Activated CD4-positive, alpha-beta memory T cell treated with anti-CD3 and anti-CD28 coated beads for 36 hours (primary cell): ENCODE measurements around the gene FGD3. TPM values are rescaled to one million over a fixed set of nuclear protein-coding genes. Genes with fewer than 3 reads are reported as not detected.

Experiments used
- CTCF ChIA-PET: fragments of 350-600 bp; sonication (Branson Sonifier 250); formaldehyde crosslinking; loops from one replicate; lab custom pipeline; 2021; ENCODE audit warnings: antibody characterized with exemption, inconsistent platforms; lab: Charles Lee
- POLR2A ChIA-PET: fragments of 350-600 bp; sonication (Branson Sonifier 250); formaldehyde crosslinking; loops from one replicate; lab custom pipeline; 2021; ENCODE audit warnings: antibody characterized with exemption; lab: Charles Lee
- DNase-seq: peaks from one replicate; pipeline ENCODE4 v3.0.0-alpha.2; 2020
- H3K27ac Mint-ChIP-seq: one replicate; pipeline ENCODE4 v1.8.0; 2021; ENCODE audit warnings: mixed read lengths
- H3K27me3 Mint-ChIP-seq: one replicate; pipeline ENCODE4 v1.8.0; 2021; ENCODE audit warnings: mixed read lengths
- H3K36me3 Mint-ChIP-seq: one replicate; pipeline ENCODE4 v1.8.0; 2021; ENCODE audit warnings: mixed read lengths
- H3K4me1 Mint-ChIP-seq: one replicate; pipeline ENCODE4 v1.8.0; 2021; ENCODE audit warnings: low read depth, mixed read lengths
- H3K4me3 Mint-ChIP-seq: one replicate; pipeline ENCODE4 v1.8.0; 2021; ENCODE audit warnings: mild to moderate bottlenecking, mixed read lengths
- H3K9me3 Mint-ChIP-seq: one replicate; pipeline ENCODE4 v1.8.0; 2021; ENCODE audit warnings: mixed read lengths
- intact Hi-C: fragments of 100-400 bp; cut with micrococcal nuclease; formaldehyde crosslinking; loops from one replicate; pipeline ENCODE4 v1.15.1; 2023
- total RNA-seq, 2 experiments: library from RNA; stranded (reverse); gene quantifications; one replicate each; pipeline ENCODE4 v1.2.3, GENCODE V29; 2021

Gene FGD3
- total RNA-seq, 2 experiments from 2014 or later: 41.3 to 47.7 TPM

DNA sequence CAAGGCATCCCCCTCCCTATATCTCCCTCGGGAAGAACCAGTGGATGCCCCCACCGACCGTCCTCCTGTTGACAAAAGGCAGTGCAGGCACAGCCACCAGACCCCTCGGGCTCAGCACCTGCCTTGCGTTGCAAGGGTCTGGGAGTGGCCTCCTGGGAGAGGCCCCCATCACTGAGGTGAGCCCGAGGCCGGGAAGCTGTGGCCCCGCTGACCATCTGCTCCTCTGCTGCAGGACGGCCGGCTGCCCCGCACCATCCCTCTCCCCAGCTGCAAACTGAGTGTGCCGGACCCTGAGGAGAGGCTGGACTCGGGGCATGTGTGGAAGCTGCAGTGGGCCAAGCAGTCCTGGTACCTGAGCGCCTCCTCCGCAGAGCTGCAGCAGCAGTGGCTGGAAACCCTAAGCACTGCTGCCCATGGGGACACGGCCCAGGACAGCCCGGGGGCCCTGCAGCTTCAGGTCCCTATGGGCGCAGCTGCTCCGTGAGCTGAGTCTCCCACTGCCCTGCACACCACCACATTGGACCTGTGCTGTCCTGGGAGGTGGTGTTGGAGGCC lies 87.9 kb downstream of the FGD3 start:
- no peak for DNase-seq
- Mint-ChIP-seq H3K9me3 (no peaks in the 10 kb centered on the region), H3K27ac (peak overlapping the region; percentile 23), H3K4me3 (no peak overlapping the region), H3K4me1 (peaks cover 42% of the 10 kb centered on the region), H3K36me3 (peaks cover 21% of the 10 kb centered on the region), H3K27me3 (no peaks in the 10 kb centered on the region)
- intact Hi-C loops: no loop called here
- POLR2A ChIA-PET: no interaction called here
- CTCF ChIA-PET: no interaction called here

DNA sequence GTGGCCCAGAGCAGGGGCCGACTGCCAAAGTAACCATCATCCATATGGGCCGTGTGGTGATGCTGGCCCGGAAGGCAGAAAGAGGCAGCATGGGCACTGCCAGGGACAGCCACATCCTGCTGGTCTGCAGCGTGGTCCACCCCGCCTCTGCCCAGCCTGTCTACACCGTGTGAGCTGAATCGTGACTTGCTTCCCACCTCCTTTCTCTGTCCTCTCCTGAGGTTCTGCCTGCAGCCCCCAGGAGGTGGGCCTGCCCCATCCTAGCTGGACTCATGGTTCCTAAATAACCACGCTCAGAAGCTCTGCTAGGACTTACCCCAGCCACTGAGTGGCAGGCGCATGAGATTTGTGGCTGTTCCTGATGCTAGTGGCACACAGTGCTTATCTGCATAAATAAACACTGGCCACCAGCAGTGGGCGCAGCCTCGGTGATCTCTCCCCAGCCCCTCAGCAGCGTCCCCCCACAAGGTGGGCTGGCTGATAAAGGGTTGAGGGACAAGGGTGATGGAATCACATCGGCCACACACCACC lies 88.6 kb downstream of the FGD3 start:
- intact Hi-C loops: no loop called here
- Mint-ChIP-seq H3K9me3 (no peaks in the 10 kb centered on the region), H3K4me1 (peaks cover 42% of the 10 kb centered on the region), H3K27ac (peak overlapping the region; percentile 23), H3K27me3 (no peaks in the 10 kb centered on the region), H3K4me3 (no peak overlapping the region), H3K36me3 (peaks cover 17% of the 10 kb centered on the region)
- CTCF ChIA-PET: no interaction called here
- no peak for DNase-seq
- POLR2A ChIA-PET: no interaction called here

DNA sequence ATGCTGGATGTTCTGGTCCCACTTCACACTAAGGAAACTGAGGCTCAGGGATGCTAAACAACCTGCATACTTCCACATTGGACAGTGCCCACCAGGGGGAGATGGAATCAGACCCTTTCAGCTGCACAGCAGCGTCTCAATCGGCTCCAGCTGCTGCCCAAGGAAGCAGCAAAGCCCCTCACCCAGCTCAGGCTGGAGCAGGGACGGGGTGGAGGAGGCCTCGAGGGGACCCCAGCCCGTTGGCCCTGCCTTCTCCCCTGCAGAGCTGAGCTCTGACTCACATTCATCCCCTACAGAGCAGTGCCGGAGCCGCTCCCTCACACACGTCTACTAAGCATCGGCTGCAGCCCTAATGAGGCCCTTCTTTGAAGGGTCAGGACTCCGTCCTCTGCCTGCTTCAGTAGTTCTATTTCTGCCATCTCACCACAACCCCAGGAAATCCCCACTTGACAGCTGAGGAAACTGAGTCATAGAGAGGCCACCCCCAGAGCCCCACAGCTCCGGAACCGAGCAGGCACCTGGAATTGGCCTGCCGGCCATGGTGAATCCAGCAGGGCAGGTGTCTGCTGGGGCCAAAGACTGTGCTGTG lies 89.7 kb downstream of the FGD3 start:
- ChIA-PET POLR2A (no interaction called here), CTCF (interaction anchor here (0.7 kb wide), 1 partner anchor 14 kb away, joined by 3 read pairs; no protein-coding TSS in a partner anchor)
- Mint-ChIP-seq H3K9me3 (no peaks in the 10 kb centered on the region), H3K27me3 (no peaks in the 10 kb centered on the region), H3K27ac (peak overlapping the region; percentile 69), H3K4me1 (peaks cover 42% of the 10 kb centered on the region), H3K4me3 (no peak overlapping the region), H3K36me3 (peaks cover 9% of the 10 kb centered on the region)
- no peak for DNase-seq
- intact Hi-C loops: no loop called here

DNA sequence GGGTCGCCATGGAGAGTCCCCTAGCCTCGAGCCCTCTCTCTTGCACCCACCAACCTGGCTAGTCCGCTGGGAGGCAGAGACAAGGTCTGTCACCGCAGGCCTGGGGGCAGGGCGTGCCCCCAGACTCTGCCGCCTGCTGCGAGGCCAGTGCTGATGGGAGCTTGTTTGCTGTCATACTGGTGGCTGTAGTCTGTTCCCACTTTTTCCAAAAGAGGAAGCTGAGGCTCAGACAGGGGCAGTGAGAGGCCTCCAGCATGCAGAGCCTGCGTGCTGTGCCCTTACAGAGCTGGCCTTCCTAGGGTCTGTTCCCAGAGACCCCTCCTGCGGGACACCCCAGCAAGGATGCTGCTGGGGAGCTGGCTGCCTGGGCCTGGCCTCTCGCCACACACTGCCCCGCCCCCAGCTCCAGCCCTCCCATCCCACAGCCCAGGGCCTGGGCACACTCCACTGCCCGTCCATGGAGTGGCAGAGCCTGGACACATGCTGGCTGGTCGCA lies 90.2 kb downstream of the FGD3 start:
- DNase-seq: no peak
- Mint-ChIP-seq H3K36me3 (peaks cover 5% of the 10 kb centered on the region), H3K9me3 (no peaks in the 10 kb centered on the region), H3K27me3 (no peaks in the 10 kb centered on the region), H3K4me3 (no peak overlapping the region), H3K4me1 (peaks cover 40% of the 10 kb centered on the region), H3K27ac (peak overlapping the region; percentile 8)
- ChIA-PET CTCF (interaction anchor here (0.7 kb wide), 1 partner anchor 13 kb away, joined by 3 read pairs; no protein-coding TSS in a partner anchor), POLR2A (interaction anchor here (0.7 kb wide), 1 partner anchor 80 kb away, joined by 3 read pairs; no protein-coding TSS in a partner anchor)
- intact Hi-C loops: no loop called here

DNA sequence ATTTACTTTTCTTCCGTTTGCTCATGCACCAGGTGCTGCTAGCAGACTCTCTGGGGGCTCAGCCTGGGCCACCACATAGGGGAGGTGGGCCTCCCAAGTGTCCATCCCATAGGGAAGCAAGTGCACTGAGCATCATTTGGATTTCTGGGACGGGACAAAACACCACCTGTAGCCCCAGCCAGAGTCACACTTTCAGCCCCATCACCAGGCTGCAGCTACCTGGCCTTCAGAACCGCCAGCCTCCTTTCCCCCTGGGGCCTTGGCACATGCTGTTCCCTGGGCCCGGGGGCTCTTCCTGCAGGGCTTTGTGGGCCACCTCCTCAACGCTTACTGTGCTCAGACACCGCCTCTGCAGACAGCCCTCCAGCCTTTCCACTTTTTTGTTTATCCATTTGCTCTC lies 91.6 kb downstream of the FGD3 start:
- Mint-ChIP-seq H3K4me3 (no peak overlapping the region), H3K27ac (peak overlapping the region; percentile 42), H3K4me1 (peaks cover 47% of the 10 kb centered on the region), H3K36me3 (peaks cover 2% of the 10 kb centered on the region), H3K27me3 (no peaks in the 10 kb centered on the region), H3K9me3 (no peaks in the 10 kb centered on the region)
- no peak for DNase-seq
- POLR2A ChIA-PET: no interaction called here
- intact Hi-C loops: no loop called here
- CTCF ChIA-PET: no interaction called here

DNA sequence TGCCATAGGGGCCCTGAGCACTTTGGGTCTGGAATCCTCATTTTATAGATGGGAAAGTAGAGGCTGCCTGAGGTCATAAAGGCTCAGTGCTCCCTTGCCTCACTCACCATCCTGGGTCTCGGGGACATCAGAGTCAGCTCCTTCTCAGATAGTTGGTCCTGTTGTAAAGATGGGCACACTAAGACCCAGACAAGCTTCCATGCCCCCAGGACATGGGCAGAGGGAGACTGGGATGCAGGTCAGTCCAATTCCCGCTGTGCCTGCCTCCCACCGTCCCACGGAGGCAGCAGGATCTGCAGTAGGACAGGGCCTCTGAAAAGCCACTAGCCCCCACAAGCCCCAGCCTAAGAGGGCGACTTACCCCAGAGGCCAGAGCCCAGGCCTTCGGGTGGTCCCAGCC lies 92.1 kb downstream of the FGD3 start:
- DNase-seq: no peak

DNA sequence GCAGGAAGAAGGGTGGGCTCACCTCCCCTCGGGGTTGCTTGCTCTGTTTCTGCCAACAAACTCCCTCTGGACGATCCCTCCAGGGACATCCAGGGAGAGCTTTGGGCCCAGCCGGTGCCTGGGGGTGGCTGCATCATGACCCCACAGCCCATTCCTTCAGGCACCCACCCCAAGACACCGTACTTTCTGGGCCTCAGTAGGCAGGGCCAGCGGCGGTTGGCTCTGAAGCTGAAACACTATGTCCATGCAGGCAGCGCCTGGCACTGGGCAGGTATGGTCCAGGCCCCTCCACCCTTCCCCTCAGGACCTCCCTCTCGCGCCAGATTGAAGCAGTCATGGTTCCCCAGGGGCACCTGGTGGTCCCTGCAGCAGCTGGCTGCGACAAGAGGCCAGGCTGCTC lies 92.7 kb downstream of the FGD3 start:
- Mint-ChIP-seq H3K4me1 (peaks cover 48% of the 10 kb centered on the region), H3K27me3 (no peaks in the 10 kb centered on the region), H3K27ac (no peak overlapping the region), H3K9me3 (no peaks in the 10 kb centered on the region), H3K4me3 (no peak overlapping the region), H3K36me3 (peaks cover 2% of the 10 kb centered on the region)
- DNase-seq: no peak
- ChIA-PET CTCF (interaction anchor here (0.9 kb wide), 1 partner anchor 37 kb away, joined by 3 read pairs; no protein-coding TSS in a partner anchor), POLR2A (no interaction called here)
- intact Hi-C loops: no loop called here

More for the DNA sequence above, 92.1 kb downstream of the FGD3 start:
- H3K27ac Mint-ChIP-seq: no peak overlapping the region
- POLR2A ChIA-PET: no interaction called here
- CTCF ChIA-PET: interaction anchor here (0.9 kb wide), 1 partner anchor 36 kb away, joined by 3 read pairs; no protein-coding TSS in a partner anchor
- H3K36me3 Mint-ChIP-seq: peaks cover 2% of the 10 kb centered on the region
- H3K9me3 Mint-ChIP-seq: no peaks in the 10 kb centered on the region
- H3K4me1 Mint-ChIP-seq: peaks cover 48% of the 10 kb centered on the region
- no peak overlapping the region for H3K4me3 Mint-ChIP-seq
- H3K27me3 Mint-ChIP-seq: no peaks in the 10 kb centered on the region
- intact Hi-C loops: no loop called here

DNA sequence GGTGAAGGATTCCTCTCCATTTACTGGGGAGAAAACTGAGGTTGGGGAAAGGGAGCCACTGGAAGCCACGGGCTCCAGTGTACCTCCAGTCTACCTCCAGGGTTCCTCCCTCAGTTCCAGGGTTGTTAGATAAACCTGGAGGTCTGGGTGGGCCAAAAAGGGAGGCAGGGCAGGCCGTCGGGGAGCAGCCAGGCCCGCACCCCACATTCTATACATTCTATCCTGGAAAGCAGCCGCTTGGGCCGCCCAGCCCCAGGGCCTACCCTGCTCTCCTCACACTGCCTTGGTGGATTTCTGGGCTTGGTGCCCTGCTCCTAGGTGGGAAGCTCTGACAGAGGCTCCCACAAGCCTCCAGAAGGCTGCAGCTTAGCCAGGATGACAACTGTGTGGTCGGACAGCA lies 93.1 kb downstream of the FGD3 start:
- Mint-ChIP-seq H3K36me3 (peaks cover 2% of the 10 kb centered on the region), H3K27ac (no peak overlapping the region), H3K27me3 (no peaks in the 10 kb centered on the region), H3K9me3 (no peaks in the 10 kb centered on the region), H3K4me1 (peaks cover 48% of the 10 kb centered on the region), H3K4me3 (no peak overlapping the region)
- ChIA-PET POLR2A (no interaction called here), CTCF (interaction anchor here (0.9 to 1.3 kb wide), 2 partner anchors 14 to 37 kb away, joined by 3 read pairs; no protein-coding TSS in a partner anchor)
- no peak for DNase-seq
- intact Hi-C loops: no loop called here

DNA sequence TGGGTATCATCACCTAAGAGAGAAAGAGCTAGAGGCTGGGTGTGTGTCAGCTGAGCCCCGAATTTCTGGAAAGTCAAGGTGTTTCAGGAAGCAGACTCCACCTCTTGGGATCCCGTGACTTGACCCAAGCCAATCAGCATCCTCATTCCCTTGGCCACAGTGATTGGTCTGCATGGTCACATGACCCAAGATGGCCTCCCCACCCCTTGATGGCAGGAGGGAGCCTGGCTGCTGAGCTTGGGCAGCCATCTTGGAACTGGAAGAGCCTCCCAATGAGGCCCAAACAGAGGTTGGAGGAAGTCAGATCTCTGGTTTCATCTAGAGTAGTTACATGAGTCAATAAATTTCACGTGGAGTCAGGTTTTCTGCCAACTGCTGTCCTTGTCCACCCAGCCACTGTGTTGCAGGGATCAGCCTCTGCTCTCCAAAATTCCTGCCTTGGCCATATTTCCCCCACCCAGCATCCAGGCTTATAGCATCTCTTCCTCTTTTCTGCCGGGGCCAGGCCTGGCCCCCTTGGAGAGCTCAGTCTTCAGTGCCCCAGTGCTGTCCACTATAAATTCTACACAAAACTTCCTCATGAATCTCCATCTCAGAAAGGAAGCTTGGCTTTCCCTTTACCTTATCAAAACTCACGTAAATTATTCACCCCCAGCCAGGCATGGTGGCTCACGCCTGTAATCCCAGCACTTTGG lies 93.9 kb downstream of the FGD3 start:
- ChIA-PET CTCF (interaction anchor here (1.3 kb wide), 1 partner anchor 15 kb away, joined by 3 read pairs; no protein-coding TSS in a partner anchor), POLR2A (interaction anchor here (0.8 kb wide), 2 partner anchors 13 to 38 kb away, joined by 3 to 5 read pairs; no protein-coding TSS in a partner anchor)
- Mint-ChIP-seq H3K27ac (peak overlapping the region; percentile 74), H3K36me3 (no peaks in the 10 kb centered on the region), H3K9me3 (no peaks in the 10 kb centered on the region), H3K4me3 (no peak overlapping the region), H3K4me1 (peaks cover 48% of the 10 kb centered on the region), H3K27me3 (no peaks in the 10 kb centered on the region)
- peak; percentile 65 for DNase-seq
- intact Hi-C loops: no loop called here

DNA sequence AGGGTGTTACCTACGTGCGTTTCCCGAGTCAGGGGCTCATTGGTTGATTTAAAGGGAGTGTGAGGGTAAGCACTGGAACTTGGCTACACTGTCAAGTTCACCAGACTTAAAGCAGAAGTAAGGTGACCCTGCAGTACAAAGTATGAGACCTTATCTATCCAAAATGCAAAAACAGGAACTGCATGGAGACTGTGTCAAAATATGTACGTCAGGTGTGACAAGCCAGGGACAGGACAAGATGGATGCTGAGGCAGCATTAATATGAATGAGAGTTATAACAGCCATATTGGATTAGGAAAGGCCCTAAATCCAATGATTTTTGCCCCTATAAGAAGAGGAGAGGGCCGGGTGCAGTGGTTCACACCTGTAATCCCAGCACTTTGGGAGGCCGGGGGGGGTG lies 95.8 kb downstream of the FGD3 start:
- Mint-ChIP-seq H3K36me3 (no peaks in the 10 kb centered on the region), H3K4me3 (no peak overlapping the region), H3K27me3 (no peaks in the 10 kb centered on the region), H3K27ac (no peak overlapping the region), H3K4me1 (peaks cover 34% of the 10 kb centered on the region), H3K9me3 (no peaks in the 10 kb centered on the region)
- DNase-seq: no peak
- intact Hi-C loops: no loop called here
- ChIA-PET POLR2A (no interaction called here), CTCF (no interaction called here)

DNA sequence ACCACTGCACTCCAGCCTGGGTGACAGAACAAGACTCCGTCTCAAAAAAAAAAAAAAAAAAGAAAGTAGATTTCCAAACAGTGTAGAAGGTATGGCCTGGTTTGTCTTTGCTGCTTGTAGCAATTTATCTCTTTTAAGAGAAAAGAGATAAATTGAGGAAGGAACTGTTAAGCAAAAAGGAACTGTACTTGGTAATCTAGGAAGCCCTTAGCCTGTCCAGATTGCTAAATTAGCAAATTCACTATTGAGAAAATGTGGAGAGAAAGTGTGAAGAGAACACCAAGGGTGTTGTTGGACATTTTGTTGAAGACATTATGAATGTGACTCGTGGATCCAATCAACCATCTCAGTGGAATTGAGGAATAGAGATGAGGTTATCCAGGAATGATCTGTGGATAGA lies 98.2 kb downstream of the FGD3 start:
- no peaks in the 10 kb centered on the region for H3K27me3 Mint-ChIP-seq
- ChIA-PET POLR2A (interaction anchor here (0.7 kb wide), 1 partner anchor 14 kb away, joined by 3 read pairs; no protein-coding TSS in a partner anchor), CTCF (no interaction called here)
- H3K9me3 Mint-ChIP-seq: no peaks in the 10 kb centered on the region
- DNase-seq: no peak
- H3K27ac Mint-ChIP-seq: no peak overlapping the region
- no peaks in the 10 kb centered on the region for H3K36me3 Mint-ChIP-seq
- intact Hi-C loops: no loop called here
- no peak overlapping the region for H3K4me3 Mint-ChIP-seq
- H3K4me1 Mint-ChIP-seq: peaks cover 32% of the 10 kb centered on the region
